ENCODE results near the gene MRPL2.
"Not testable (repeated sequence)": the region's sequence is repeated elsewhere in the genome, so short reads cannot be mapped to it uniquely, and the experiment has no call there.

The MRPL2 gene

DNA sequence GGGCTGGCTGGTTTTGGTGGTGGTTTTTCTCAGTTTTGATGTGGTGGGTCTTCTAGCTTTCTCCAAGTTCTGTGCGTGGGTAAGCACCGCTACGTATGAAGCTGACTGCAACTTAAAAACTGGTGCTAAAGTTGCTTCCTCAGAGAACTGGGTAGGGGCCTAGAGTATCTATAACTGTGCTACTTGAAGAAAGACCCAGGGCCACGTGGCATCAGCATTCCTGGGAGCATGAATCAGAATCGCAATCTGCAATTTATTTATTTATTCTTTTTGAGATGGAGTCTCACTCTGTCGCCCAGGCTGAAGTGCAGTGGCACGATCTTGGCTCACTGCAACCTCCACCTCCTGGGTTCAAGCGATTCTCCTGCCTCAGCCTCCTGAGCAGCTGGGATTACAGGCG is 22.7 kb upstream of the MRPL2 start:
- DNase-seq = not testable (repeated sequence)

DNA sequence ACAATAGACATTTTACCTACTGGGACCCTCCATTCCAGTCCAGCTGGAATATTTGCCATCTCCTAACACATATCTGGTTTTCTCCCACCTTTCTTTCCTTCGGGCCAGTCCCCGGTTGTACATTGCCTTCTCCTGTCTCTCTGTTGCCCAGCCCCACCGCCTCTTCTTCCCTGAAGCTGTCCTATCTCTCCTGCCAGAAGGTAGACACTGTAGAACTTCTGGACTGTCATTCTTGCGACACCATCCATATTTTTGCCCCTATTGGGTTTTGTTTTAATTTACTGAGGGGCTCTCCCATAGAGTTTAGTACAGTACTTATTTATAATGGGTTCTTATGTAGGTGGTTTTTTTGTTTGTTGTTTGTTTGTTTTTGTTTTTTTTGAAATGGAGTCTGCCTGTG is 21.8 kb upstream of the MRPL2 start:
- no peak for DNase-seq

GRCh38 chr6:43078691-43079090 is 19.5 kb upstream of the MRPL2 start:
- no peak for DNase-seq

- DNase-seq = no peak
Measured at GRCh38 chr6:43077981-43078511, 18.8 kb upstream of the MRPL2 start.

DNA sequence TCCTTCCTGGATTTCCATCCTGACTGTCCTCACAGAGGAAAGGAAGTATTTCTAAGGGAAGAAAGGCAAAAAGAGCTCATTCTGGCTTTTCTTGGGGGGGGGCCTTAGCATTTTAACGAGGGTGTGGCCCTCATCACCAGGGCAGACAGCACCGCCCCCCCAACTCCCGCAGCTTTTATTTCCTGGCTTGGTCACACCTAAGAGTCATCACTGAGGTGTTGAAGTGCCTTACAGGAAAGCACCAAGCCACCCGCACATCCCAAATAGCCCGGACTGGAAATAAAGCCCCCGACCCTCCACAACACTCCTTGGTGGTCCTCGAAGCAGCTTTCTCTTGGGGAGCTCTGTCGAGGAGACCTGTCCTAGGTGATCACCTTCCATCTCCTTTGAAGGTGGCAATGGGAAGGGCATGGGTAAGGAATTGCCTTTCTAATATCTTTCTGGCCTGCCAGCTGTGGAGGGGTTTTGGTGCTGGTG is 18.1 kb upstream of the MRPL2 start:
- no peak for DNase-seq

- DNase-seq = peak; percentile 15
Measured at GRCh38 chr6:43076464-43077332, 17.5 kb upstream of the MRPL2 start.

DNA sequence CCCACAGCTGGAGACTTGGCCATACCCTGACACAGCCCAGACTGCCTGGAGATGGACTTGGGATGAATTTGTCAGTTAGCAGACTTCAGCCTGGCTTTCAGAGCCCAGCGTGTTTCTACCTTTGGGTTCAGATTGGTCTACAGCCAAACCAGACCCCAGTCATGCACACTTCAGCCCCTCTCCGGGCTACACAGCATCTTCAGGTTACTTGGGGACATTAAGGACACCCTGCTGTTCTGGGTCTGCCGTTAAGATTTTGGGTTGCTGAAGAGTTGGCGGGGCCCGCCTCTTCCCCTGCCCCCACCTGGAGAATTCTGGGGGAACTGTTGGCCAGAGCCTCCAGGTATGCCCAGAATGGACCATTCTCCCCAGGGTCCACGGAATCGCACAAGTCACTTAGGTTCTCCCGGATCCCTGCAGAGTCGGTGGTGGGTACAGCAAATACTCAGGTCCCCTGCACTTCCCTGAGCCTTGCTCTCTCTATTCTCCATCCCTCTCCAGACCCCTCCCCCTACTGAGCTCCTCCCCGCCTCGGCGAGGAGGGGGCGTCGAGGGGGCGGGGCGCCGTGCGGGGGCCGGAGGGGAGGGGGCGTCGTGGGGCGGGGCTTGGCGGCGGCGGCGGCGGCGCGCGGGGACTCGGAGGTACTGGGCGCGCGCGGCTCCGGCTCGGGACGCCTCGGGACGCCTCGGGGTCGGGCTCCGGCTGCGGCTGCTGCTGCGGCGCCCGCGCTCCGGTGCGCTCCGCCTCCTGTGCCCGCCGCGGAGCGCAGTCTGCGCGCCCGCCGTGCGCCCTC is 16.6 kb upstream of the MRPL2 start, which contains the start of gene PTK7:
PTK7 (plus strand) TSS at position 645 of the 794 bp plus-strand sequence. CDS start 175 bp downstream, outside the sequence.
- peak; percentile 58 for DNase-seq

- DNase-seq = no peak
Measured at GRCh38 chr6:43074847-43075669, 15.8 kb upstream of the MRPL2 start.

GRCh38 chr6:43070028-43070632 is 10.9 kb upstream of the MRPL2 start:
- DNase-seq = peak; percentile 57

DNA sequence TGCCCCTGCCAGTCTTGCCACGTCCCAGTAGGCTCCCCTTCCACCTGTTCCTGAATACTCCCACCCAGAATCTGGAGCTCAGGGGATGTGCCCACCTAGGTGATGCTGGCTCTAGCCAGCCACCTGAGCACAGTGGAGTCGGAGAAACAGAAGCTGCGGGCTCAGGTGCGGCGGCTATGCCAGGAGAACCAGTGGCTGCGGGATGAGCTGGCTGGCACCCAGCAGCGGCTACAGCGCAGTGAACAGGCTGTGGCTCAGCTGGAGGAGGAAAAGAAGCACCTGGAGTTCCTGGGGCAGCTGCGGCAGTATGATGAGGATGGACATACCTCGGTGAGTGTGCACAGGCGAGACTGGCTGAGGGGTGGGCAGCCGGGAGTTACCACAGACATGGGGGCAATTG is 3.6 kb upstream of the MRPL2 start:
- no peak for DNase-seq

- DNase-seq = no peak
Measured at GRCh38 chr6:43061861-43062260, 2.6 kb upstream of the MRPL2 start.

GRCh38 chr6:43060755-43061633 is 1.8 kb upstream of the MRPL2 start:
- no peak for DNase-seq

- DNase-seq = no peak
Measured at GRCh38 chr6:43060034-43060754, 960 bp upstream of the MRPL2 start.

- no peak for DNase-seq
Measured at GRCh38 chr6:43058531-43058930, 703 bp downstream of the MRPL2 start.

DNA sequence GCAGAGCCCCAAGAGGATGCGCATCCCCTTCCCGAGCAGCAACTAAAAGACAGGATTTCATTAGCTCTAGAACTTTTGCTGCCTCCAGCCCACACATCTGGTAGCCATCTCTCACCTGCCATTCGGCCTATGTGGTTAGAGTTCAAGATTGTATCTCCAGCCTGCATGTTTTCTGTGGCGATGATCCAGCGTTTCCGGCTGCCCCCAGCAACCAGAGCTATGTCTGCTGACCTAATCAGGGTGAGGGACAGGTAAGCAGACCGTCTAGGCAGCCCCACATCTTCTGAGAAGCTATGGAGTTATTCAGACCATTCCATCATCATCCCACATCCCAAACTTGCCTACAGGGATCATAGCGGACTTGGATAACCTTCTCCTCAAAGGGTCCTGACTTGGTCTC is 3.3 kb downstream of the MRPL2 start:
- DNase-seq = no peak

DNA sequence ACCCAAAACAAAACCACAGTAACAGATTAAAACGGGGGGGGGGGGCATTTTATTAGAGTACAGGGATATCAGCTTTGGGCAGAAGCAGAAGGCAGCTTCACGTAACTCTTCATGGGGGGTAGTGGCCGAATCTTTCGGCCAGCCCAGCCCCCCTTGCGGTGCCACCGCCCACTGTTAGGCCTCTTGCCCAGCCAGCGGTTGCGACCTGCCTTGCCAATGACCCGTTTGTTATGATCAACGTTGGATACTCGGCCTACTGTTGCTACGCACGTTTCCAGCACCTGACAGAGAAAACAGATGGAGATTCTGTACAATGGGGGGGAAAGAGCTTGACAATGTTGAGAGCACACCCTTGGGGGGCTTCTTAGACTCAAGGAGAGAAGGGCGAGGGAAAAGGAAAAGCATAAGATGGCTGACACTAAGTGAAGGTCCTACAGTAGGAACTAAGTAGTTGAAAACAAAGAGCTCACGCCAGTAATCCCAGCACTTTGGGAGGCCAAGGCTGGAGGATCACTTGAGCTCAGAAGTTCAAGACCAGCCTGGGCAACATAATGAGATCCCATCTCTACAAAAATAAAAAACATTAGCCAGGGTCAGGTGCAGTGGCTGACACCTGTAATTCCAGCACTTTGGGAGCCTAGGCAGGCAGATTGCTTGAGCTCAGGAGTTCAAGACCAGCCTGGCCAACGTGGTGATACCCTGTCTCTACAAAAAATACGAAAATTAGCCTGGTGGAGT is 4.9 kb downstream of the MRPL2 start:
- no peak for DNase-seq

- peak; percentile 85 for DNase-seq
Measured at GRCh38 chr6:43053545-43054205, 5.6 kb downstream of the MRPL2 start, which contains the start of gene CUL7. Gene CUL7 (minus strand): TSS chr6:43053851. CDS start chr6:43052788, 1,063 bp downstream.

DNA sequence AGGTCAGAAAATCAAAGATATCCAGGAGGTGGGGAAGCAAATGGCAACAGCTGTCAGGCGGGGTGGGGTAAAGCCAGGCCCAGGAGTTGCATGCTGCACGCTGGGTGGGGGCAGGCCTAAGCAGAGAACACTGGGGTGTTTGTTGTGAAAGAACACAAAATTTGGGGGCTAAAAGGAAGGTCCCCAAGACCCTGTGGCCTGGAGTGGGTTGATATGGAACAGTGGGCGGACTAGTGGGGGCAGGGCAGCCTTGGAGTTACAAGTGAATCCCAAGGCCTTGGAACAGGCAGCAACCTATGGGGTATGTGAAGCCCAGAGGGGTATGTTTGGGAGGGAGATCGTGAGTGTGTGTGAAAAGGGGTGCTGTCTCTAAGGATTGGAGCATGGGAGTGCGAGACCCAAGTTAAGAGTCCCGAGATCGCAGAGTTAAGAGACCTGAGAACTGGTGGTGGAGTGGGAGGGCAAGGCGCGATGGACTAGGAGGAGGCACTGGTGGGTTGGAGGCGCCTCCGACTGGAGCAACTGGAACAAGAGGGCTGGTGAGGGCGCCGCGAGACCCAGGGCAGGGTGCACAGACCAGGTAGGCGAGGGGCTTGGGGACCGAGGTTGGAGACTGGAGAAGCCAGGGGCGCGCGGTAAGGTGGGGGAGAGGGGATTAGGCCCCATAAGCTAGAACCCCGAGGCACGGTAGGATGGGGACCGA is 6.2 kb downstream of the MRPL2 start:
- DNase-seq = no peak

Data from NCI-H1694 treated with DMSO at 0.1 percent for 48 hours (cell line).